OCI-LY1 (cell line): ENCODE results near the gene SAMD8.
"Not testable (repeated sequence)": the region's sequence is repeated elsewhere in the genome, so short reads cannot be mapped to it uniquely, and the experiment has no call there.

Source experiments
- H2AFZ ChIP-seq: fragments of 200-600 bp; sonication (generic), shearing (Covaris generic); 2 replicates; pipeline ENCODE4 v1.6.0; 2014; ENCODE audit warnings: antibody characterized with exemption, mild to moderate bottlenecking, low read length
- H3F3A ChIP-seq: fragments of 200-600 bp; sonication (generic), shearing (Covaris generic); 2 replicates; pipeline ENCODE4 v1.6.0; 2014; ENCODE audit warnings: mild to moderate bottlenecking, antibody characterized with exemption, low read length, moderate library complexity; ENCODE audit not compliant: insufficient read depth
- H3K27ac ChIP-seq: fragments of 200-600 bp; sonication (generic); 2 replicates; pipeline ENCODE4 v1.5.1; 2014; ENCODE audit warnings: low read length, mixed run types, mild to moderate bottlenecking, low read depth; ENCODE audit not compliant: poor library complexity, severe bottlenecking
- H3K27me3 ChIP-seq: fragments of 200-600 bp; sonication (generic); 2 replicates; pipeline ENCODE4 v1.6.0; 2014; ENCODE audit warnings: antibody characterized with exemption, mild to moderate bottlenecking, low read length, moderate library complexity; ENCODE audit not compliant: insufficient read depth
- H3K36me3 ChIP-seq: fragments of 200-600 bp; sonication (generic); 2 replicates; pipeline ENCODE4 v1.6.1; 2014; ENCODE audit warnings: mild to moderate bottlenecking, antibody characterized with exemption, low read length, moderate library complexity, mixed read lengths; ENCODE audit not compliant: insufficient read depth
- H3K4me1 ChIP-seq: fragments of 200-600 bp; sonication (generic); 2 replicates; pipeline ENCODE4 v1.5.1; 2014; ENCODE audit warnings: mild to moderate bottlenecking, low read length, moderate library complexity; ENCODE audit not compliant: insufficient read depth, severe bottlenecking
- H3K4me2 ChIP-seq: fragments of 200-600 bp; sonication (generic), shearing (Covaris generic); 2 replicates; pipeline ENCODE4 v1.6.1; 2014; ENCODE audit warnings: low read length
- H3K4me3 ChIP-seq: fragments of 200-600 bp; sonication (generic); 2 replicates; pipeline ENCODE4 v1.5.1; 2014; ENCODE audit warnings: low read length, low read depth, mild to moderate bottlenecking, mixed read lengths; ENCODE audit not compliant: poor library complexity, severe bottlenecking
- H3K79me2 ChIP-seq: fragments of 200-600 bp; shearing (Covaris generic); 2 replicates; pipeline ENCODE4 v1.6.1; 2016; ENCODE audit warnings: mixed run types, low read length, mixed read lengths; ENCODE audit not compliant: insufficient read depth
- H3K9ac ChIP-seq: fragments of 200-600 bp; sonication (generic), shearing (Covaris generic); 2 replicates; pipeline ENCODE4 v1.6.1; 2014; ENCODE audit warnings: mild to moderate bottlenecking, low read length, mixed read lengths
- H3K9me2 ChIP-seq: fragments of 200-600 bp; sonication (generic), shearing (Covaris generic); 2 replicates; pipeline ENCODE4 v1.6.1; 2014; ENCODE audit warnings: low read depth, mild to moderate bottlenecking, low read length, mixed read lengths
- H3K9me3 ChIP-seq: fragments of 200-600 bp; shearing (Covaris generic); 2 replicates; pipeline ENCODE4 v1.6.1; 2014; ENCODE audit warnings: low read length, mixed read lengths
- H4K20me1 ChIP-seq: fragments of 200-600 bp; sonication (generic), shearing (Covaris generic); 2 replicates; pipeline ENCODE4 v1.6.0; 2016; ENCODE audit warnings: mild to moderate bottlenecking, low read length; ENCODE audit not compliant: insufficient read depth
- CTCF ChIP-seq: fragments of 200-600 bp; sonication (generic), shearing (Covaris generic); IDR thresholded peaks from 2 replicates; pipeline ENCODE4 v1.5.1; 2017; ENCODE audit warnings: mild to moderate bottlenecking, antibody characterized with exemption, low read length, moderate library complexity, mixed read lengths
- EZH2 ChIP-seq: fragments of 200-600 bp; sonication (generic), shearing (Covaris generic); IDR thresholded peaks from 2 replicates; pipeline ENCODE4 v1.8.0; 2017; ENCODE audit warnings: borderline replicate concordance, mixed run types, mild to moderate bottlenecking, antibody characterized with exemption, low read length, moderate library complexity, mixed read lengths

Gene SAMD8

GRCh38 chr10:75197066-75197465 is 85.6 kb downstream of the SAMD8 start:
- no peak for TF ChIP-seq CTCF
- Histone ChIP-seq H3F3A (no peaks in the 10 kb centered on the region), H3K4me3 (no peak overlapping the region), H3K9ac (no peak overlapping the region), H3K27ac (no peak overlapping the region), H4K20me1 (no peaks in the 10 kb centered on the region), H2AFZ (no peak overlapping the region), H3K9me3 (no peaks in the 10 kb centered on the region), H3K79me2 (no peaks in the 10 kb centered on the region), H3K27me3 (no peaks in the 10 kb centered on the region), H3K36me3 (no peaks in the 10 kb centered on the region), H3K9me2 (no peaks in the 10 kb centered on the region), H3K4me2 (no peak overlapping the region), H3K4me1 (no peaks in the 10 kb centered on the region)

DNA sequence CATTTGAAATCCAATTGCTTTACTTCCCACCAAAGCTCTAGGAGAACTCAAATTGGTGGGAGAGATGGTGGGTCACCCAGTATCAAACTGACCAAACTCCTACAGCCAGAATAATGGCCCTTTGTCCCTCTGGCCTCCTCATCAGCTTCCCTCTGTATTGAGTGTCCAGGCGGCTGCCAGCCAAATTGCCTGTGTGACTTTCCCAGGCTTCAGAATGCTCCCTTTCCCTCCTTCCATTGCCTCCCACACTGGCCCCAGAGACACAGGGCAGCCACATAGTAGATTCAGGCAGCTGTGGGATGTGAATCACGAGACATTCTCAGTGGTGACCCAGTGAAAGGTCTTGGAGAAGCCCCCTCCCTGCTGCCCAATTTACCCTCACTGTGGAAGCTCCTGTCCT is 86.5 kb downstream of the SAMD8 start:
- Histone ChIP-seq H4K20me1 (no peaks in the 10 kb centered on the region), H2AFZ (no peak overlapping the region), H3K36me3 (no peaks in the 10 kb centered on the region), H3K79me2 (no peaks in the 10 kb centered on the region), H3K9me3 (no peaks in the 10 kb centered on the region), H3K27ac (no peak overlapping the region), H3K4me3 (no peak overlapping the region), H3K4me2 (no peak overlapping the region), H3F3A (no peaks in the 10 kb centered on the region), H3K9me2 (no peaks in the 10 kb centered on the region), H3K9ac (no peak overlapping the region), H3K27me3 (no peaks in the 10 kb centered on the region), H3K4me1 (no peaks in the 10 kb centered on the region)
- TF ChIP-seq EZH2 (no peak), CTCF (no peak)

DNA sequence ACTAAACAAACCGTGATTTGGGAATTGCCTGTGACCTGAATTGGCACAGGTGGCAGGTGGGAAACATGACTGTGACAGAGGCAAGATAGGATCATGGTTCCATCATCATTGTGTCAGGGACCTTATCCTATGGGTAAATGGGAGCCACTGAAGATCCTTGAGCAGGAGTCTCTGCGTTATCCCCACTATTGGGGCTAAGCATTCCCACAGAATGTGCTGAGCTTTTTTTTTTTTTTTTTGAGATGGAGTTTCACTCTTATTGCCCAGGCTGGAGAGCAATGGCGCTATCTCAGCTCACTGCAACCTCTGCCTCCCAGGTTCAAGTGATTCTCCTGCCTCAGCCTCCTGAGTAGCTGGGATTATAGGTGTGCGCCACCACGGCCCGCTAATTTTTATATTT is 88.5 kb downstream of the SAMD8 start:
- not testable (repeated sequence) for H4K20me1 ChIP-seq, H2AFZ ChIP-seq

GRCh38 chr10:75201793-75202307 is 90.4 kb downstream of the SAMD8 start:
- Histone ChIP-seq H3K9me3 (no peaks in the 10 kb centered on the region), H3K36me3 (no peaks in the 10 kb centered on the region; the same call in 1 of the 2 replicates), H3K4me2 (no peak overlapping the region), H3F3A (no peaks in the 10 kb centered on the region), H3K9me2 (no peaks in the 10 kb centered on the region), H3K4me3 (no peak overlapping the region), H3K27ac (no peak overlapping the region), H4K20me1 (no peaks in the 10 kb centered on the region), H3K79me2 (no peaks in the 10 kb centered on the region), H3K4me1 (no peaks in the 10 kb centered on the region), H2AFZ (no peak overlapping the region), H3K27me3 (no peaks in the 10 kb centered on the region), H3K9ac (no peak overlapping the region)
- TF ChIP-seq EZH2 (no peak), CTCF (no peak)

More for the DNA sequence above, 88.5 kb downstream of the SAMD8 start:
- not testable (repeated sequence) for H3K27me3 ChIP-seq, H3K4me1 ChIP-seq, H3K4me2 ChIP-seq, H3K27ac ChIP-seq, H3K9me2 ChIP-seq, H3K79me2 ChIP-seq, H3K36me3 ChIP-seq, H3F3A ChIP-seq, H3K4me3 ChIP-seq, H3K9me3 ChIP-seq, H3K9ac ChIP-seq
